ENCODE results near the gene F3. TPM values are rescaled to one million over a fixed set of nuclear protein-coding genes. Genes with fewer than 3 reads are reported as not detected.

F3 gene
- total and polyA plus RNA-seq, 3 experiments from 2014 or later = 0.11 to 0.16 TPM; not detected in 1

DNA sequence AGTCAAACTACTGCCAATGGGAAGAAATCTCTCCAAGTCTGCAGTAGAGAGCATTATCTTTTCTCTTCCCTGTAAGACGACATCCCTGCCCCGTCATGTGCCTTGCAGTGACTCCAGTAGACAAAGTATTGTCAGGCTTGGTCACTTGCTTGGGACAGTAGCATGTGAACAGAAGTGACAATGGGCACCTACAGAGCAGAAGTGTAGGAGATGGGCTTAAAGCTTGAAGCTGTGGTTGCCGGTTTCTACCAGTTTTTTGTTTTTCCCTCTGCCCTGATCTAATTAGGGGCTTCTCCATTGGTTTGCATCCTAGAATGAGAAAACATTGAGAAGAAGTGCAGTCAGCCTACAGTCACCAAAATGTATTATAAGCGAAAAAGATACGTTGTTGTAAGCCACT is 12.7 kb downstream of the F3 start:
- Histone ChIP-seq H3K4me1 (ENCODE audit: insufficient read depth, low read length) (no peaks in the 10 kb centered on the region), H3K4me3 (ENCODE audit: low read length) (no peak overlapping the region), H3K36me3 (ENCODE audit: insufficient read depth, low read length) (no peaks in the 10 kb centered on the region), H3K9me3 (ENCODE audit: low read length) (no peaks in the 10 kb centered on the region), H3K27me3 (ENCODE audit: insufficient read depth, low read length, poor library complexity, severe bottlenecking) (no peaks in the 10 kb centered on the region), H3K27ac (ENCODE audit: low read depth, low read length) (no peak overlapping the region)
- Mint-ChIP-seq H3K9me3 (peaks cover 0 to 1% (median 0%) of the 10 kb centered on the region in 5 donors), H3K27ac (peak overlapping the region in 1 of 8 donors; percentile 48), H3K27me3 (peaks cover 0 to 2% of the 10 kb centered on the region in 2 donors), H3K4me3 (no peak overlapping the region), H3K4me1 (no peaks in the 10 kb centered on the region), H3K36me3 (no peaks in the 10 kb centered on the region)
- DNase-seq = no peak
- ChIA-PET POLR2A (no interaction called here), CTCF (no interaction called here)

DNA sequence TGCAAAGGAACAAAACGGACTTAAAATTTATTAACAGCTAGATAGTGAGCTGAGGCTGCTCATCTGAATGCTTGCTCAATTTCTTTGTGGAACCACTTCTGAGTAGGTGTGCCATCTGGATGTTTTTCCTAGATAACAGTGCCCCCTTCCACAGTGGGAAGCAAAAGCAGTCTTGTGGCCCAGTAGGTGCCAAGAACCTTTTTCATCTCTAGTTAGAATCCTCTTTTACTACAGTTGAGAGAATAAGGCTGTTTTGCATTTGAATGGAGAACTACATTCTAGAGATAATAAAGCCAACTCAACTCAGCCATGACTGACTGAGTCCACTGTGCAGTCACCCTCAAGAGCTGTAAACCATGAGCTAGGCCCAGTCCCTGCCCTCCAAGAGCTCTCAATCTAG is 13.3 kb downstream of the F3 start:
- ChIA-PET POLR2A (no interaction called here), CTCF (no interaction called here)
- Mint-ChIP-seq H3K36me3 (no peaks in the 10 kb centered on the region), H3K27ac (no peak overlapping the region), H3K4me1 (no peaks in the 10 kb centered on the region), H3K4me3 (no peak overlapping the region), H3K27me3 (peaks cover 0 to 2% of the 10 kb centered on the region in 2 donors), H3K9me3 (peaks cover 0 to 1% (median 0%) of the 10 kb centered on the region in 5 donors)
- H3K9me3 ChIP-seq (ENCODE audit: low read length) = no peaks in the 10 kb centered on the region
- H3K36me3 ChIP-seq (ENCODE audit: insufficient read depth, low read length) = no peaks in the 10 kb centered on the region
- DNase-seq = no peak
- H3K4me3 ChIP-seq (ENCODE audit: low read length) = no peak overlapping the region
- no peaks in the 10 kb centered on the region for H3K4me1 ChIP-seq (ENCODE audit: insufficient read depth, low read length)
- no peaks in the 10 kb centered on the region for H3K27me3 ChIP-seq (ENCODE audit: insufficient read depth, low read length, poor library complexity, severe bottlenecking)
- H3K27ac ChIP-seq (ENCODE audit: low read depth, low read length) = no peak overlapping the region

DNA sequence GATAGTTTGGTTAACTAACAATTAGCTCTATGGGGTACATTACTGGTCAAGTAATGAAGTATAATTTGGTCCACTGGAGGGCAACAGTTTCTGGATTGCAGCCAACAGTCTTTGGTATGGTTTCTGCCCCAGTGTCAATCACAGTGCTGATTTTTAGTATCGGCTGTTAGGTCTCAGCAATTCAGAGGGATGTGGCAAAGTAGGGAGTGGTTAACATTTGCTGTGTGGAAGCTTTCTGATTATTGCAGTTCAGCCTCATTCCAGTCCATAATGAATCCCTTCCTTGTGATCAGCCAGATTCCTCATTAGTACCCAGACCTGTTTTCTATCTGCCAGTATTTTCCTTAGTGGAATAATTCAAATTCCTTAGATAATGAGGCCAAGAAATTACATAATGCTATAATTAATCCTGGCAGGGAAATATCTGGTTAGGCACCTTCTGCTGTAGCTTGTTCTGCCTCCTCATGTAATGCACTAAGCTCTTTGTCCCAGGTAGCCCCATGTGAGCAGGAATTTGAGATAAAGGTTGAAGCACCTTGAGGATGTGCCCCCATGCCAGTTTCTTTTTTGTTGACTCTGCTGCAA is 14.0 kb downstream of the F3 start:
- Histone ChIP-seq H3K27ac (ENCODE audit: low read depth, low read length) (no peak overlapping the region), H3K4me3 (ENCODE audit: low read length) (no peak overlapping the region), H3K36me3 (ENCODE audit: insufficient read depth, low read length) (no peaks in the 10 kb centered on the region), H3K4me1 (ENCODE audit: insufficient read depth, low read length) (no peaks in the 10 kb centered on the region), H3K9me3 (ENCODE audit: low read length) (no peaks in the 10 kb centered on the region), H3K27me3 (ENCODE audit: insufficient read depth, low read length, poor library complexity, severe bottlenecking) (no peaks in the 10 kb centered on the region)
- no peak overlapping the region for H3K4me3 Mint-ChIP-seq
- POLR2A ChIA-PET = no interaction called here
- CTCF ChIA-PET = no interaction called here
- H3K4me1 Mint-ChIP-seq = no peaks in the 10 kb centered on the region
- H3K9me3 Mint-ChIP-seq = peaks cover 0 to 1% (median 0%) of the 10 kb centered on the region in 5 donors
- no peaks in the 10 kb centered on the region for H3K27me3 Mint-ChIP-seq
- no peak overlapping the region for H3K27ac Mint-ChIP-seq
- H3K36me3 Mint-ChIP-seq = no peaks in the 10 kb centered on the region
- no peak for DNase-seq

DNA sequence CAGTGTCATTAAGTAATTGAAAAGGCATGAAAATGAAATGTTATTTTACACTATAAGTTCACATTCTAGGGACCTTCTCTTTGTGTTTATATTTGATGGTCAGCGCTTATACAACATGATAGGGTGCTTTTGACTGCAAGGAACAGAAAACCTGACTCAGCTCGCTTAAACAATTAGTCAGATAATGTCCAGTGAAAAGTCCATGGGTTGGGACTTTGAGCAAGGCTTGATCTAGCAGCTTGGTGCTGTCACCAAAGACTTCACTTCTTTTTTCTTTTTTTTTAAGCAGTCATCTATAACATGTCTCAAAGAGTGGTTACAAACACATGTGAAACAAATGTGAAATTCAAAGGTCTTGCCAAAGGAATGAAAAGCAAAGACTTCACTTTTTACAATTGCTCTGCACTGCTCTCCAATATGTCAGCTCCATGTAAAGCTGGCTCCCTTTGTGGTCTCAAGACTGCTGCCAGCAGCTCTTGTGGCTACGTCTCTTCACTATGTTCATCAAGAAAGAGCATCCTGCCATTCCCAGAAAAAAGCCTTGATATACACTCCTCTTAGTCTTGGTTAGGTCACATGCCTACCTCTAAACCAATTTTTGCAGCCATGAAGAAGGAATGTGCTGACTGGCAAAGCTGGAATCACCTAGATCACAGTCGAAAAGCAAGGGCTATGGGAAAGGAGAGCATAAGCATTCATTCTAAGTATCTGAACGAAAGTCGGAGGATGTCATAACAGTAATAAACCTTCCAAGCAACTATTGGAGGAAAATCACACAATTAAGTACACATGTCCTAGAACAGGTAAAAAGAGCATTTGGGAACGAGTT is 15.2 kb downstream of the F3 start:
- no peak overlapping the region for H3K27ac Mint-ChIP-seq
- Histone ChIP-seq H3K4me3 (ENCODE audit: low read length) (no peak overlapping the region), H3K9me3 (ENCODE audit: low read length) (no peaks in the 10 kb centered on the region), H3K27me3 (ENCODE audit: insufficient read depth, low read length, poor library complexity, severe bottlenecking) (no peaks in the 10 kb centered on the region), H3K4me1 (ENCODE audit: insufficient read depth, low read length) (no peaks in the 10 kb centered on the region), H3K36me3 (ENCODE audit: insufficient read depth, low read length) (no peaks in the 10 kb centered on the region), H3K27ac (ENCODE audit: low read depth, low read length) (no peak overlapping the region)
- H3K4me3 Mint-ChIP-seq = no peak overlapping the region
- no peak for DNase-seq
- POLR2A ChIA-PET = no interaction called here
- H3K4me1 Mint-ChIP-seq = no peaks in the 10 kb centered on the region
- H3K36me3 Mint-ChIP-seq = peaks cover 0 to 3% (median 0%) of the 10 kb centered on the region in 3 donors
- H3K27me3 Mint-ChIP-seq = no peaks in the 10 kb centered on the region
- peaks cover 0 to 1% (median 0%) of the 10 kb centered on the region in 5 donors for H3K9me3 Mint-ChIP-seq
- CTCF ChIA-PET = no interaction called here

DNA sequence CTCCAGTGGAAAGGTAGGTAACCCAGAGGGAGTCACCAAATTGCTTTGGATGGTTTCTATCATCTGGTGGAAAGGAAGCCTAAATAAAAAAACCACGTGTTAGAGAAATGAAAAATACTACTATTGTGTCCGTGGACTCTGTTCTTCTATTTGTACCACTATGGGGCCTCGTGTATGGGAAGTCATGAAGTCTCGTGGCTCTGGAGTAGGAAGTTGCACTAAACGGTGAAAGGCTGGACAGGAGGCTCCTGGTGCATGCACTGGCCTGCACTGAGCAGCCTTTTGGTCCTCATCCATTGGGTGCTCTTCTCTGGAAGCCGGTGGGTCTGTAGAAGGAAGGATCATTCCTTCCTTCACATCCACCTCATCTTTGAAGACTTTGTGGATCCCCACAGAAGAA is 17.0 kb downstream of the F3 start:
- peaks cover 0 to 1% (median 0%) of the 10 kb centered on the region in 5 donors for H3K9me3 Mint-ChIP-seq

DNA sequence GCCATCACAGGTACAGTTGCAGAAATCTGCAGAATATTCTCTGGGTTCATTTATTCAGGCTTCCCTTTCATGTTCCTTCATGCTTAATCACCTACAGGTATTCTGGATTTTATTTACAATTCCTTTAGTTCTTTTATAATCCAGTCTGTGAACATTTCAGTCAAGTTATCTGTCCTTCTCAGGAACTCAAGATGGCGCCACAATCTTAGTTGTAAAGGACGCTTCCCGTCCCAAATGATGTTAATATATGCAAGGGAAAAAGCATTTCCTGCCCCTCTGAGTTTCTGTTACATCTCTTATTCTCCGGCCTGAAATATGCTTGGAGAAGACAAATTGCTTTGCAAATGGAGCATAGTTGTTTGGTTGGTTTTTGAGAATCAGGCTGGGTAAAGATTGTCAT is 19.3 kb downstream of the F3 start:
- peaks cover 0 to 22% (median 14%) of the 10 kb centered on the region in 3 donors for H3K36me3 Mint-ChIP-seq
- Histone ChIP-seq H3K4me3 (ENCODE audit: low read length) (no peak overlapping the region), H3K27ac (ENCODE audit: low read depth, low read length) (no peak overlapping the region), H3K27me3 (ENCODE audit: insufficient read depth, low read length, poor library complexity, severe bottlenecking) (no peaks in the 10 kb centered on the region), H3K36me3 (ENCODE audit: insufficient read depth, low read length) (no peaks in the 10 kb centered on the region), H3K9me3 (ENCODE audit: low read length) (no peaks in the 10 kb centered on the region), H3K4me1 (ENCODE audit: insufficient read depth, low read length) (no peaks in the 10 kb centered on the region)
- ChIA-PET CTCF (interaction anchor here (0.6 to 0.8 kb wide), 2 partner anchors 284 to 1050 kb away, joined by 3 read pairs; no protein-coding TSS in a partner anchor), POLR2A (no interaction called here)
- H3K4me1 Mint-ChIP-seq = no peaks in the 10 kb centered on the region
- H3K9me3 Mint-ChIP-seq = peaks cover 0 to 1% (median 0%) of the 10 kb centered on the region in 5 donors
- H3K27me3 Mint-ChIP-seq = no peaks in the 10 kb centered on the region
- no peak for DNase-seq
- no peak overlapping the region for H3K27ac Mint-ChIP-seq
- no peak overlapping the region for H3K4me3 Mint-ChIP-seq

More for the DNA sequence above, 17.0 kb downstream of the F3 start:
- Mint-ChIP-seq H3K4me1 (no peaks in the 10 kb centered on the region), H3K4me3 (no peak overlapping the region), H3K27ac (no peak overlapping the region), H3K27me3 (no peaks in the 10 kb centered on the region), H3K36me3 (peaks cover 0 to 8% (median 5%) of the 10 kb centered on the region in 3 donors)
- H3K4me3 ChIP-seq (ENCODE audit: low read length) = no peak overlapping the region
- no peaks in the 10 kb centered on the region for H3K9me3 ChIP-seq (ENCODE audit: low read length)
- H3K36me3 ChIP-seq (ENCODE audit: insufficient read depth, low read length) = no peaks in the 10 kb centered on the region
- ChIA-PET CTCF (no interaction called here), POLR2A (interaction anchor here (0.6 kb wide), 1 partner anchor 373 kb away, joined by 3 read pairs; no protein-coding TSS in a partner anchor)
- no peak for DNase-seq
- H3K27ac ChIP-seq (ENCODE audit: low read depth, low read length) = no peak overlapping the region
- no peaks in the 10 kb centered on the region for H3K4me1 ChIP-seq (ENCODE audit: insufficient read depth, low read length)
- no peaks in the 10 kb centered on the region for H3K27me3 ChIP-seq (ENCODE audit: insufficient read depth, low read length, poor library complexity, severe bottlenecking)

DNA sequence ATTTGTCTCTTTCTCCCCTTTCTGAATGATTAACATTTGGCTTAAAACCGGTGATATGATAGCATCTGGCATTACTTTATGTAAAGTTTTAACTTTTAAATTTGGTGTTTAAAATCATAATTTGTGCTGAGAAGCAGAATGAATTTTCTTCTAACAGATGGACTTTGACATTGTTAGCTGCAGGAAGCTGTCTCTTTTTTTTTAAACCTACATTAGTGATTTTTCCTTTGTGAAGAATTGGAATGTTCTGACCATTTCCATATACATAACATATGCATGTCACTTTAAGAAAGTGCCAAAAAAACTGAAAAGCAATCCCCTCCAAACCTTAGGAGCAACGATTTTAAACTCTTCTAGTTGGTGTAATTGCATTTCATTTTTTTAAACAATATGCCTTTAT is 22.2 kb downstream of the F3 start:
- H3K9me3 Mint-ChIP-seq = peaks cover 0 to 1% (median 0%) of the 10 kb centered on the region in 5 donors
- Histone ChIP-seq H3K27ac (ENCODE audit: low read depth, low read length) (no peak overlapping the region), H3K27me3 (ENCODE audit: insufficient read depth, low read length, poor library complexity, severe bottlenecking) (no peaks in the 10 kb centered on the region), H3K9me3 (ENCODE audit: low read length) (no peaks in the 10 kb centered on the region), H3K4me3 (ENCODE audit: low read length) (no peak overlapping the region), H3K36me3 (ENCODE audit: insufficient read depth, low read length) (no peaks in the 10 kb centered on the region), H3K4me1 (ENCODE audit: insufficient read depth, low read length) (no peaks in the 10 kb centered on the region)
- DNase-seq = no peak
- H3K36me3 Mint-ChIP-seq = peaks cover 3 to 39% (median 17%) of the 10 kb centered on the region in 3 donors
- no peak overlapping the region for H3K4me3 Mint-ChIP-seq
- POLR2A ChIA-PET = no interaction called here
- H3K27ac Mint-ChIP-seq = no peak overlapping the region
- CTCF ChIA-PET = no interaction called here
- no peaks in the 10 kb centered on the region for H3K4me1 Mint-ChIP-seq
- no peaks in the 10 kb centered on the region for H3K27me3 Mint-ChIP-seq

DNA sequence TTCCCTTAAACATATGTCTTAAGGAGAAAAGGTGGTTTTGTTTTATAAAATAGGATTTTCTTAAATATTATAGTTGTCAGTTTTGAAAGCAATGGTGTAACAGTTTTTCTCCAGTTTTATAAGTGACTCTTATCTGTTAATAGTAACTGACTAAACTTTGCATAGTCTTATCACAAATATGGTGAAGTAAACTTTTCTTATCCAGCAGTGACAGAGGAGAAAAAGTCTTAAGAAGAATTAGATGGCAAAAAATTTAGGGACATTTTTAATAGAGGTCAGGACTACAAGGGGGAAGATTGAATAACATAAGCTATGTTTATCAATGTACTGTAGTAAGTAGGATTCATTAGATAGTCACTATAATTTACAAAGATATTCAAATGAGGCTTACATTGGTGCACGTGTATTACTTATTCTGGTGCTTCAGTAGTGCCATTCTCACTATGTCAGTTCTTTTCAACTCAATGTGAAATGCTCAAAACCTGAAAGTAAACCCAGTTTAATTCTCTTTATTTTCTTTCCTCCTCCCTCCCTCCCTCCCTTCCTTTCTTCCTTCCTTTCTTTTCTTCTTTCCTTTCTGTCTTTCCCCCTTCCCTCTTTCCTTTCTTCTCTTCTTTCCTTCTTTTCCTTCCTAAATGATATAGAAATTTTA is 26.1 kb downstream of the F3 start:
- no peak for DNase-seq
- H3K36me3 Mint-ChIP-seq = peaks cover 3 to 54% (median 15%) of the 10 kb centered on the region in 3 donors

More for the DNA sequence above, 26.1 kb downstream of the F3 start:
- no peaks in the 10 kb centered on the region for H3K9me3 ChIP-seq (ENCODE audit: low read length)
- H3K27me3 ChIP-seq (ENCODE audit: insufficient read depth, low read length, poor library complexity, severe bottlenecking) = no peaks in the 10 kb centered on the region
- no peak overlapping the region for H3K4me3 Mint-ChIP-seq
- POLR2A ChIA-PET = no interaction called here
- H3K4me3 ChIP-seq (ENCODE audit: low read length) = no peak overlapping the region
- peak overlapping the region in 1 of 8 donors; percentile 36 for H3K27ac Mint-ChIP-seq
- no peaks in the 10 kb centered on the region for H3K4me1 ChIP-seq (ENCODE audit: insufficient read depth, low read length)
- H3K4me1 Mint-ChIP-seq = no peaks in the 10 kb centered on the region
- H3K9me3 Mint-ChIP-seq = no peaks in the 10 kb centered on the region
- no peak overlapping the region for H3K27ac ChIP-seq (ENCODE audit: low read depth, low read length)
- H3K27me3 Mint-ChIP-seq = no peaks in the 10 kb centered on the region
- H3K36me3 ChIP-seq (ENCODE audit: insufficient read depth, low read length) = no peaks in the 10 kb centered on the region
- CTCF ChIA-PET = interaction anchor here (0.5 kb wide), 1 partner anchor 17 kb away, joined by 3 read pairs; no protein-coding TSS in a partner anchor
